Epithelial cell of proximal tubule (primary cell): ENCODE measurements around the gene ZFHX3. TPM values are rescaled to one million over a fixed set of nuclear protein-coding genes. Genes with fewer than 3 reads are reported as not detected.

Experiments used
- DNase-seq: peaks from one replicate; pipeline ENCODE4 v3.0.0-alpha.2; 2011; ENCODE audit warnings: low read depth
- H3K4me3 ChIP-seq: 2 replicates; pipeline ENCODE4 v1.5.1; 2011; ENCODE audit warnings: low read depth, mild to moderate bottlenecking, low read length
- CTCF ChIP-seq: conservative IDR thresholded peaks from 2 replicates; pipeline ENCODE4 v1.5.1; 2012; ENCODE audit warnings: low read depth, mild to moderate bottlenecking, low read length
- total RNA-seq: library from RNA; depleted of rRNA; stranded (reverse); fragments of >200 nt; gene quantifications from 2 replicates; pipeline ENCODE4 v1.2.3, GENCODE V29; 2015

Gene ZFHX3
- total RNA-seq, 1 donor from 2014 or later, result 9.6 TPM

- TF ChIP-seq CTCF, result no peak
- H3K4me3 ChIP-seq, result no peak overlapping the region
- DNase-seq, result no peak
These were observed 103.0 kb downstream of the ZFHX3 start for GRCh38 chr16:72944757-72945485.

- no peak for DNase-seq
- no peak for TF ChIP-seq CTCF
- H3K4me3 ChIP-seq, result no peak overlapping the region
These were observed 105.9 kb downstream of the ZFHX3 start for GRCh38 chr16:72942021-72942420.

GRCh38 chr16:72940886-72941285, 107.0 kb downstream of the ZFHX3 start:
- DNase-seq, result no peak
- TF ChIP-seq CTCF, result no peak
- no peak overlapping the region for H3K4me3 ChIP-seq

GRCh38 chr16:72939247-72939646, 108.7 kb downstream of the ZFHX3 start:
- no peak for TF ChIP-seq CTCF
- DNase-seq, result no peak
- no peak overlapping the region for H3K4me3 ChIP-seq

GRCh38 chr16:72938795-72939164, 109.1 kb downstream of the ZFHX3 start:
- H3K4me3 ChIP-seq, result no peak overlapping the region
- TF ChIP-seq CTCF, result no peak
- DNase-seq, result no peak

GRCh38 chr16:72937916-72938794, 109.8 kb downstream of the ZFHX3 start:
- TF ChIP-seq CTCF, result no peak
- no peak for DNase-seq
- H3K4me3 ChIP-seq, result no peak overlapping the region
